HepG2 (cell line): ENCODE results near the gene STC2. TPM values are rescaled to one million over a fixed set of nuclear protein-coding genes. Genes with fewer than 3 reads are reported as not detected.
A peak's percentile ranks its signal among the peaks of the same experiment; 100 is the strongest.

Experiments used
- CBX5 ChIP-seq: sonication (generic); formaldehyde crosslinking; IDR thresholded peaks from 2 replicates; pipeline ENCODE4 v1.4.0; 2020; ENCODE audit warnings: missing genetic modification reagents, borderline replicate concordance
- ISX ChIP-seq: sonication (generic); formaldehyde crosslinking; conservative IDR thresholded peaks from 2 replicates; pipeline ENCODE4 v1.5.0; 2020; ENCODE audit warnings: missing genetic modification reagents
- JUN ChIP-seq: sonication (generic); formaldehyde crosslinking; IDR thresholded peaks from 2 replicates; pipeline ENCODE4 v1.4.0; 2020; ENCODE audit warnings: mild to moderate bottlenecking, missing genetic modification reagents
- RAD21 ChIP-seq: fragments of 450-650 bp; formaldehyde crosslinking; IDR thresholded peaks from 2 replicates; pipeline ENCODE4 v1.5.0; 2020; ENCODE audit warnings: mild to moderate bottlenecking
- THAP11 ChIP-seq: IDR thresholded peaks from 2 replicates; pipeline ENCODE4 v1.6.1; 2016; ENCODE audit warnings: missing biosample characterization, missing genetic modification reagents
- U2AF1 ChIP-seq: fragments of 200-400 bp; formaldehyde crosslinking; optimal IDR thresholded peaks from 2 replicates; pipeline ENCODE3; 2017; ENCODE audit warnings: mild to moderate bottlenecking, low read depth, low read length
- ZBTB3 ChIP-seq: sonication (generic); formaldehyde crosslinking; IDR thresholded peaks from 2 replicates; pipeline ENCODE4 v1.4.0; 2020; ENCODE audit warnings: low read depth, mild to moderate bottlenecking, moderate library complexity, missing genetic modification reagents, borderline replicate concordance
- ZFP36L1 ChIP-seq: sonication (generic); formaldehyde crosslinking; IDR thresholded peaks from 2 replicates; pipeline ENCODE4 v1.8.0; 2022; ENCODE audit warnings: mild to moderate bottlenecking, missing genetic modification reagents, moderate library complexity
- ZKSCAN1 ChIP-seq: fragments of 150-350 bp; IDR thresholded peaks from 2 replicates; pipeline ENCODE4 v1.6.1; 2014; ENCODE audit warnings: low read length
- ZNF138 ChIP-seq: sonication (generic); formaldehyde crosslinking; IDR thresholded peaks from 2 replicates; pipeline ENCODE4 v1.5.0; 2020; ENCODE audit warnings: mild to moderate bottlenecking, low read depth, missing genetic modification reagents
- ZNF282 ChIP-seq: fragments of 450-650 bp; IDR thresholded peaks from 2 replicates; pipeline ENCODE4 v1.6.1; 2018; ENCODE audit not compliant: partially characterized antibody
- ZNF367 ChIP-seq: sonication (generic); formaldehyde crosslinking; IDR thresholded peaks from 2 replicates; pipeline ENCODE4 v1.4.0; 2020; ENCODE audit warnings: missing genetic modification reagents, borderline replicate concordance
- ZNF446 ChIP-seq: sonication (generic); formaldehyde crosslinking; IDR thresholded peaks from 2 replicates; pipeline ENCODE4 v1.5.0; 2020; ENCODE audit warnings: mild to moderate bottlenecking, missing genetic modification reagents
- ZNF674 ChIP-seq: sonication (generic); formaldehyde crosslinking; IDR thresholded peaks from 2 replicates; pipeline ENCODE4 v1.5.0; 2020; ENCODE audit warnings: low read depth, mild to moderate bottlenecking, missing genetic modification reagents
- polyA plus RNA-seq, 8 experiments: library from polyadenylated mRNA; depleted of rRNA in 3 of 8; stranded (reverse) in 7 of 8; unstranded in 1 of 8; fragments of >200 nt; fragmentation: Illumina TruSeq in 4 of 8; extraction: Trizol in 4 of 8; gene quantifications; 2 replicates each; pipeline versions ENCODE4 v1.2.1 to v1.2.3, GENCODE V29; 2011 to 2016; ENCODE audit warnings: low read depth in 4 of 8, missing spikeins in 1 of 8, mixed read lengths in 1 of 8; ENCODE audit not compliant: insufficient read depth in 1 of 8
- total RNA-seq, 5 experiments: library from RNA; depleted of rRNA; stranded (reverse); fragments of >200 nt; fragmentation: Illumina TruSeq; extraction: Trizol; gene quantifications; 2 replicates each; pipeline ENCODE4 v1.2.3, GENCODE V29; 2016; ENCODE audit warnings: low read depth in 1 of 5
- TF ChIP-seq, protein P1 (sequence below): sonication (generic); formaldehyde crosslinking; IDR thresholded peaks from 2 replicates; pipeline ENCODE4 v1.8.0; 2023; ENCODE audit warnings: mild to moderate bottlenecking, missing genetic modification reagents
- TF ChIP-seq, protein P2 (sequence below): sonication (generic); formaldehyde crosslinking; IDR thresholded peaks from 2 replicates; pipeline ENCODE4 v1.5.1; 2020; ENCODE audit warnings: mild to moderate bottlenecking, missing genetic modification reagents
- TF ChIP-seq, protein P3 (sequence below): sonication (generic); formaldehyde crosslinking; IDR thresholded peaks from 2 replicates; pipeline ENCODE4 v1.9.0; 2021; ENCODE audit warnings: mild to moderate bottlenecking, missing genetic modification reagents

Gene STC2
- total and polyA plus RNA-seq, 2 of the 13 experiments (the other 11 are each of a cell fraction or from before 2014, with no cell fraction given) = 27.1 to 69.2 TPM

DNA sequence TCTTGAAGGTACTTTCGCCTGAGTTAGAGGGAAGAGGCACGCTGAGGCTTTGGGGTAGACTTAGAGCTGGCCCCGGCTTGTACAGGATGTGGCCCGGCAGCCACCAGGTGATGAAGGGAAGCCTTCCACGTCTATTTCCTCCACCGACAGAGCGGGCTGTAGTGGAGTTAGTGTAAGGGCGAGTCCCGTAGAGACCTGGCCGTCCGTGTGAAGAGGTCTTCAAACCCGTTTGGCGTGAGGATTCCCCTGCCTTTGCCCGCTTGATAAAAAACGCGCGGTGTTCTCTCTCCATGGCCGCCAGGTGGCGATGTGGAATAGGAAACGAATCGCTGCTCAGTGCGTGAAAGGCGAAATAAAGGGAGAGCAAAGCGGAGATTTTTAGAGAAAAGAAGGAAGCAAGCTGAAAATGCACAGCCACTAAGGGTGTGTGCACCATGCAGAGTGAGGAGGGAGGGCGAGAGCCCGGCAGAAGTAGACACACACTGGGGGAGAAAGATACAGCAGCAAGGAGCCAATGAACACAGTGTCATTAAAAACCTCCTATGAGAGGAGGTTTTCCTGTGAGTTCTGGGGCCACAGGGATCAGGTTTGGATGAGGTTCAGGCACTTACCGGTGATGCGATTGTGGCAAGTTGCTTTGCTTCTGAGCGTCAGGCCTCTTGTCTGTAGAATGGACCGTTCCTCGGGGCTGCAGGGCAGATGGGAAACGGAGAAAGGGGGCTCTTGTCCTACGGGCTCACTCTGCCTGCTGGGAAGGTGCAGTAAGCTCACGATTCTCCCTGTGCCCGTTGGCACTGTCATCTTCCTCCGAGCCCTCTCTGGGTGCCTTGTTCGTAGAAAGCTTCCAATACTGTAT, 34.2 kb downstream of the STC2 start (continued):
- TF ChIP-seq RAD21 = peak; percentile 92
- no peak for TF ChIP-seq ZNF674 (CRISPR knock-in tag)
- TF ChIP-seq, protein P1, sequence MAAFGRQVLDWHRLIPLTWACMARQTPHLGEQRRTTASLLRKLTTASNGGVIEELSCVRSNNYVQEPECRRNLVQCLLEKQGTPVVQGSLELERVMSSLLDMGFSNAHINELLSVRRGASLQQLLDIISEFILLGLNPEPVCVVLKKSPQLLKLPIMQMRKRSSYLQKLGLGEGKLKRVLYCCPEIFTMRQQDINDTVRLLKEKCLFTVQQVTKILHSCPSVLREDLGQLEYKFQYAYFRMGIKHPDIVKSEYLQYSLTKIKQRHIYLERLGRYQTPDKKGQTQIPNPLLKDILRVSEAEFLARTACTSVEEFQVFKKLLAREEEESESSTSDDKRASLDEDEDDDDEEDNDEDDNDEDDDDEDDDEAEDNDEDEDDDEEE (CRISPR knock-in tag) = no peak
- TF ChIP-seq ZFP36L1 = no peak
- peak; percentile 50; the same call in 1 of the 2 replicates for TF ChIP-seq THAP11 (CRISPR knock-in tag)
- TF ChIP-seq U2AF1 = no peak
- TF ChIP-seq, protein P2, sequence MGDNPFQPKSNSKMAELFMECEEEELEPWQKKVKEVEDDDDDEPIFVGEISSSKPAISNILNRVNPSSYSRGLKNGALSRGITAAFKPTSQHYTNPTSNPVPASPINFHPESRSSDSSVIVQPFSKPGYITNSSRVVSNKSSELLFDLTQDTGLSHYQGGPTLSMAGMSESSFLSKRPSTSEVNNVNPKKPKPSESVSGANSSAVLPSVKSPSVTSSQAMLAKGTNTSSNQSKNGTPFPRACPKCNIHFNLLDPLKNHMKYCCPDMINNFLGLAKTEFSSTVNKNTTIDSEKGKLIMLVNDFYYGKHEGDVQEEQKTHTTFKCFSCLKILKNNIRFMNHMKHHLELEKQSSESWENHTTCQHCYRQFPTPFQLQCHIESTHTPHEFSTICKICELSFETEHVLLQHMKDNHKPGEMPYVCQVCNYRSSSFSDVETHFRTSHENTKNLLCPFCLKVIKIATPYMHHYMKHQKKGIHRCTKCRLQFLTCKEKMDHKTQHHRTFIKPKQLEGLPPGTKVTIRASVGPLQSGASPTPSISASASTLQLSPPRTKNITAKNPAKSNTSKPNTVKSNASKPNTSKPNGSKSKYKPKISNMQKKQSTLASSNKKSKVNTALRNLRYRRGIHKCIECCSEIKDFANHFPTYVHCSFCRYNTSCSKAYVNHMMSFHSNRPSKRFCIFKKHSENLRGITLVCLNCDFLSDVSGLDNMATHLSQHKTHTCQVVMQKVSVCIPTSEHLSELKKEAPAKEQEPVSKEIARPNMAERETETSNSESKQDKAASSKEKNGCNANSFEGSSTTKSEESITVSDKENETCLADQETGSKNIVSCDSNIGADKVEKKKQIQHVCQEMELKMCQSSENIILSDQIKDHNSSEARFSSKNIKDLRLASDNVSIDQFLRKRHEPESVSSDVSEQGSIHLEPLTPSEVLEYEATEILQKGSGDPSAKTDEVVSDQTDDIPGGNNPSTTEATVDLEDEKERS (CRISPR knock-in tag) = no peak
- TF ChIP-seq CBX5 (CRISPR knock-in tag) = peak; percentile 18; the same call in 1 of the 2 replicates
- TF ChIP-seq, protein P3, sequence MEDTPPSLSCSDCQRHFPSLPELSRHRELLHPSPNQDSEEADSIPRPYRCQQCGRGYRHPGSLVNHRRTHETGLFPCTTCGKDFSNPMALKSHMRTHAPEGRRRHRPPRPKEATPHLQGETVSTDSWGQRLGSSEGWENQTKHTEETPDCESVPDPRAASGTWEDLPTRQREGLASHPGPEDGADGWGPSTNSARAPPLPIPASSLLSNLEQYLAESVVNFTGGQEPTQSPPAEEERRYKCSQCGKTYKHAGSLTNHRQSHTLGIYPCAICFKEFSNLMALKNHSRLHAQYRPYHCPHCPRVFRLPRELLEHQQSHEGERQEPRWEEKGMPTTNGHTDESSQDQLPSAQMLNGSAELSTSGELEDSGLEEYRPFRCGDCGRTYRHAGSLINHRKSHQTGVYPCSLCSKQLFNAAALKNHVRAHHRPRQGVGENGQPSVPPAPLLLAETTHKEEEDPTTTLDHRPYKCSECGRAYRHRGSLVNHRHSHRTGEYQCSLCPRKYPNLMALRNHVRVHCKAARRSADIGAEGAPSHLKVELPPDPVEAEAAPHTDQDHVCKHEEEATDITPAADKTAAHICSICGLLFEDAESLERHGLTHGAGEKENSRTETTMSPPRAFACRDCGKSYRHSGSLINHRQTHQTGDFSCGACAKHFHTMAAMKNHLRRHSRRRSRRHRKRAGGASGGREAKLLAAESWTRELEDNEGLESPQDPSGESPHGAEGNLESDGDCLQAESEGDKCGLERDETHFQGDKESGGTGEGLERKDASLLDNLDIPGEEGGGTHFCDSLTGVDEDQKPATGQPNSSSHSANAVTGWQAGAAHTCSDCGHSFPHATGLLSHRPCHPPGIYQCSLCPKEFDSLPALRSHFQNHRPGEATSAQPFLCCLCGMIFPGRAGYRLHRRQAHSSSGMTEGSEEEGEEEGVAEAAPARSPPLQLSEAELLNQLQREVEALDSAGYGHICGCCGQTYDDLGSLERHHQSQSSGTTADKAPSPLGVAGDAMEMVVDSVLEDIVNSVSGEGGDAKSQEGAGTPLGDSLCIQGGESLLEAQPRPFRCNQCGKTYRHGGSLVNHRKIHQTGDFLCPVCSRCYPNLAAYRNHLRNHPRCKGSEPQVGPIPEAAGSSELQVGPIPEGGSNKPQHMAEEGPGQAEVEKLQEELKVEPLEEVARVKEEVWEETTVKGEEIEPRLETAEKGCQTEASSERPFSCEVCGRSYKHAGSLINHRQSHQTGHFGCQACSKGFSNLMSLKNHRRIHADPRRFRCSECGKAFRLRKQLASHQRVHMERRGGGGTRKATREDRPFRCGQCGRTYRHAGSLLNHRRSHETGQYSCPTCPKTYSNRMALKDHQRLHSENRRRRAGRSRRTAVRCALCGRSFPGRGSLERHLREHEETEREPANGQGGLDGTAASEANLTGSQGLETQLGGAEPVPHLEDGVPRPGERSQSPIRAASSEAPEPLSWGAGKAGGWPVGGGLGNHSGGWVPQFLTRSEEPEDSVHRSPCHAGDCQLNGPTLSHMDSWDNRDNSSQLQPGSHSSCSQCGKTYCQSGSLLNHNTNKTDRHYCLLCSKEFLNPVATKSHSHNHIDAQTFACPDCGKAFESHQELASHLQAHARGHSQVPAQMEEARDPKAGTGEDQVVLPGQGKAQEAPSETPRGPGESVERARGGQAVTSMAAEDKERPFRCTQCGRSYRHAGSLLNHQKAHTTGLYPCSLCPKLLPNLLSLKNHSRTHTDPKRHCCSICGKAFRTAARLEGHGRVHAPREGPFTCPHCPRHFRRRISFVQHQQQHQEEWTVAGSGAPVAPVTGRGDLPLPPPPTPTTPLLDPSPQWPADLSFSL (CRISPR knock-in tag) = no peak
- no peak for TF ChIP-seq ZNF367 (CRISPR knock-in tag)
- no peak for TF ChIP-seq ZNF138 (CRISPR knock-in tag)
- TF ChIP-seq JUN (CRISPR knock-in tag) = no peak
- TF ChIP-seq ZNF282 = no peak
- no peak for TF ChIP-seq ZBTB3 (CRISPR knock-in tag)
- no peak for TF ChIP-seq ZNF446 (CRISPR knock-in tag)
- TF ChIP-seq ZKSCAN1 = no peak
- TF ChIP-seq ISX = no peak
